ENCODE data around the gene KIAA0586. TPM values are rescaled to one million over a fixed set of nuclear protein-coding genes. Genes with fewer than 3 reads are reported as not detected.
"Not testable (repeated sequence)": the region's sequence is repeated elsewhere in the genome, so short reads cannot be mapped to it uniquely, and the experiment has no call there.

The KIAA0586 gene
- polyA plus RNA-seq, 4 donors, result 18.0 to 24.1 (median 22.9) TPM

DNA sequence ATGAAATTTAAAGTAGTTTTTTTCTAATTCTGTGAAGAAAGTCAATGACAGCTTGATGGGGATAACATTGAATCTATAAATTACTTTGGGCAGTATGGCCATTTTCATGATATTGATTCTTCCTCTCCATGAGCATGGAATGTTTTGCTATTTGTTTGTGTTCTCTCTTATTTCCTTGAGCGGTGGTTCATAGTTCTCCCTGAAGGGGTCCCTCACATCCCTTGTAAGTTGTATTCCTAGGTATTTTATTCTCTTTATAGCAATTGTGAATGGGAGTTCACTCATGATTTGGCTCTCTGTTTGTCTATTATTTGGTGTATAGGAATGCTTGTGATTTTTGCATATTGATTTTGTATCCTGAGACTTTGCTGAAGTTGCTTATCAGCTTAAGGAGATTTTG is 153.9 kb downstream of the KIAA0586 start:
- not testable (repeated sequence) for DNase-seq (ENCODE audit: low read depth in 4 of 4, low spot score in 2 of 4)

DNA sequence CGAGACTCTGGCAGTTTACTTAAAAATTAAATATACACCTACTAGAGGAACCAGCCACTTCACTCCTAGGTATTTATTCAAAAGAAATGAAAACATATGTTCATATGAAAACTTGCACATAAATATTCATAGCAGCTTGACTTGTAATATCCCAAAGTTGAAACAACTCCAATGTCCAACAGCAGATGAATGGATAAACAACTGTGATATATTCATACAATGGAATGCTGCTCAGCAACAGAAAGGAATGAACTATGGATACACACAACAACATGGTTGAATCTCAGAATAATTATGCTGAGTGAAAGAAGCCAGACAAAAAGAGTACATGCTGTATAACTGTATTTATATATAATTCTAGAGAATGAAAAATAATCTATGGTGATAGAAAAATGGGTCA is 156.9 kb downstream of the KIAA0586 start:
- DNase-seq (ENCODE audit: low read depth in 4 of 4, low spot score in 2 of 4), result no peak

DNA sequence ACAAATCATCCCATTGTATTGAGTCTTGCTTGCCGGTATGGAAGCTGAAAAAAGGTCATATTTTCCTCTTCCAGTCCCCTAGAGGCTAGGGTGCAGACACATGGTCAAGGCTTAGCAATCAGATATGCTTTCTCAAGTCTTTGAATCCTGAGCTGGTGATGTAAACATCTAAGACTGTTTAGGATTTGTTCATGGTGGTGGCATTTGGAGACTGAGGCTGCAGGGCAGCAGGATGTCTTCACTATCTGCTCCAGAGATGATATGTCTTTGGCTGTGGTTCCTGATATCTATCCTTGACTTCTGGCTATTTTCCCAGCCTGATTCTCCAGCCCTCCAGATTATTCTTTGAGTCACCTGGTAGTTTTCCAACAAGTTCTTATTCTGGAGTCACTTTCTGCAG is 159.8 kb downstream of the KIAA0586 start:
- no peak for DNase-seq (ENCODE audit: low read depth in 4 of 4, low spot score in 2 of 4)

DNA sequence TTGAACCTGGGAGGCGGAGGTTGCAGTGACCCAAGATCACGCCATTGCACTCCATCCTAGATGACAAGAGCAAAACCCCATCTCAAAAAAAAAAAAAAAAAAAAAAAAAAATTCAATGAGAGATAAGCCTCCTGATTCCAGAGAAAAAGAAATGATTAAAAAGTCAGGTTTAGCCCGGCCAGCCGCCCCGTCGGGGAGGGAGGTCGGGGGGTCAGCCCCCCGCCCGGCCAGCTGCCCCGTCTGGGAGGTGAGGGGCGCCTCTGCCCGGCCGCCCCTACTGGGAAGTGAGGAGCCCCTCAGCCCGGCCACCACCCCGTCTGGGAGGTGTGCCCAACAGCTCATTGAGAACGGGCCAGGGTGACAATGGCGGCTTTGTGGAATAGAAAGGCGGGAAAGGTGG is 160.8 kb downstream of the KIAA0586 start:
- DNase-seq (ENCODE audit: low read depth in 4 of 4, low spot score in 2 of 4), result not testable (repeated sequence)

DNA sequence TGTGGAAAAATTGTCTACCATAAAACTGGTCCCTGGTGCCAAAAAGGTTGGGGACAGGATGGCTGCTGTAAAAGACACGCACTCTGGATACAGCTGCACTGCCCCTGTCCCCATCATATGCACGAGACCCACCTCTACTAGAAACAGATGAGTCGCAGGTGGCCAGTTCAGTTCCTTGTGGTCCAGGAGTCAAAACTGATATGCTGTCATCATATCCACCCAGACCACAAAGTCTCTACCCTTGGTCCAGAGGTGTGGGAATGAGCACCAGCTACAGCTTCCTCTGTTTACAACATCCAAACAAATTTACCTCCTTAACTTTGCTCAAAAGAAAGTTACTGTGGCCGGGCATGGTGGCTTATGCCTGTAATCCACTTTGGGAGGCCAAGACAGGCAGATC is 166.5 kb downstream of the KIAA0586 start:
- DNase-seq (ENCODE audit: low read depth in 4 of 4, low spot score in 2 of 4), result no peak

DNA sequence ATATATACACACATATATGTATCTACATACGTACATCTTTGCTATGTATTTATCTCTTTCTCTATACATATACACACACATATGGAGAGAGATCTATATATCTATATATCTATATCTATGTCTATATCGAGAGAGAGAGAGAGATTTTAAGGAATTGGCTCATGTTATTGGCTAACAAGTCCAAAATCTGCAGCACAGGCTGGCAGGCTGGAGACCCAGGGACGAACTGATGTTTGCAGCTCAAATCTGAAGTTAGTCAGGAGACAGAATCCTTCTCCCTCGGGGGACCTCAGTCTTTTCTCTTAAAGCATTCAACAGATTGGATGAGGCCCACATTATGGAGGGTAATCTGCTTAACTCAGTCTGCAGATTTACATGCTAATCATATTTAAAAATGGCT is 169.5 kb downstream of the KIAA0586 start:
- no peak for DNase-seq (ENCODE audit: low read depth in 4 of 4, low spot score in 2 of 4)

DNA sequence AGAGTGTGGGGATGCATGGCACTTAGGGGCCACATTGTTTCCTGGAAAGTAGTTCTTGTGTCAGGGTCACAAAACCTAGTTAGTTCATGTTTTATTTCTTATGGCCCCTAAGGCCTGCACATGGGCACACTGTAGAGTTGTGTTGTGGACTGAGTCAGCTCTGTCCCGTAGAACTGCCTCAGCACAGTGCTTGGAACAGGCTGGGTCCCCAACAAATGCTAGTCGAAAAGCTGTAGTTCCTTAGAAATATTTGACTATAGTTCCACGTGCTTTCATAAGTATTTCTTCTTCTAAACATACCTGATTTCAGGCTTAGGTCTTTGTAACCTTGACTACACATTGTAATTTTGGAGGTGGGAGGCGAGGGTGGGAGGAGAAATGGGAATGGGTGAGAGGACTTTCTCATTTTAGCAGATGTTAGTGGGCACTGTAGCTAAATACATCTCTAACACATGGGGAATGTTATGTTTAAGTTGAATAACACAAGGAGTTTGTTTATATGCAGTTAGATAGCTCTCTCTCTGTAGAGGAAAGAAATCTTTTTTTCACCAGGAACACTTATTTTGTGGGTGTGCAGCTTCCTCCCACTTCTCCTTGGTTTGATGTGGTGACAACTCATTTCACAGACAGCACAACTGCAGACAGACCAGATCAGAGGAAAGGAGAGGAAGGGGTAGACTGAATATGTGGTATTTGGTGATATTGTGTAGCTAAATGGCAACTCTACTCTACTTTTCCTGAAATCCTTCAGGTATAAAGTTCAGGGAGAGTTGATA is 170.7 kb downstream of the KIAA0586 start:
- DNase-seq (ENCODE audit: low read depth in 4 of 4, low spot score in 2 of 4), result no peak

DNA sequence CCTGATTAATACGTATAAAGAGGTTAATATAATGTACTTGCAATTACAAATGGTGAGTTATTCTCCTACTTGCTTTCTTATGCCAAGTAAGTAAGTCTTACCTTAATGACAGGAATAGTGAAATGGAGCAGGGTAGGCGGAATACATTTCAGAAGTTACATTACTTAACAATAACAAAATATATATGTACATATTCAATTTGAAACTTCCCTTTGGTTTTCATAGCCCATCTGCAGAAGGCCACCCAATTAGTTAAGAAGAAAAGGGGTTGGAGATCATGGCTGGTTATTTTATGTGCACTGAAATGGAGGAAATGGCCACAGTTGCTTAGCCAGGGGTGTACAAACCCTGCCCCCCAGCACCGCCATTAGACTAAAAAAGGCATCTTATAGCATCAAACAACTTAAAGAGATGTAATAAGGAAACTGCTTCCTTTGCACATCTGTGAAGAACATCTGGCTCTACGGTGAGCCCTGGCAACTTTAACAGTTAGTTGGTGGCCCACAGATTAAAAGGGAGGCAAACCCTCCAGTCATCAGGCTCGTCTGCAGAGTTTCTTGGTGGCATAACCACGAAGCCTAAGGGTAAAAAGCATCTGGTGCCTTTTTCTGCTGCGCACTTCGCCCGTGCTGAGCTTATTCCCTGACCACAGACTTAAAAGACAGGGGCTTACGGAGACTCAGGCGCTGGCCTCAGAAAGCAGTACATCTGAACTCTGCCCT is 171.4 kb downstream of the KIAA0586 start:
- DNase-seq (ENCODE audit: low read depth in 4 of 4, low spot score in 2 of 4), result no peak

DNA sequence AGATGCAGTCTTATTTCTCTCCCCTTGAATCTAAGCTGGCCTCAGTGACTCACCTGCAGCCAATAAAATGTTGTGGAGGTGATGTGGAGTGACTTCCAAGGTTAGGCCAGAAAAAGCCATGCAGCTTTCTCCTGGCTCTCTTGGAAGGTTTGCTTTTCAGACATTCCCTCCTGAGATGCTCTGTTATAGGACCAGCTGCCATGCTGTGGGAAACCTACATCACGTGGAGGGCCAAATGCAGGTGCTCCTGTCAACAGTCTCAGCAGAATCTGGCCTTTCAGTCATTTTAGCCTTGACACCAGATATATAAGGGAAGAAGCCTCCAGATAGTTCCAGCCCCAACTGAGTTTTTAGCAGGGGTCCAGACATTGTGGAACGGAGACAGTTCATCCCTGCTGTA is 172.2 kb downstream of the KIAA0586 start:
- no peak for DNase-seq (ENCODE audit: low read depth in 4 of 4, low spot score in 2 of 4)

Other genes starting within 250 kb of the KIAA0586 start
- gene ACTR10, start 227.6 kb upstream of the KIAA0586 start, polyA plus RNA-seq (ENCODE audit: insufficient read length in 4 of 4), result 100 to 1,000 TPM in 2 of 4 donors, 10 to 100 TPM in 2; 93.6 to 118 (median 104) TPM
- gene PSMA3, start 182.9 kb upstream of the KIAA0586 start, polyA plus RNA-seq (ENCODE audit: insufficient read length in 4 of 4), result 100 to 1,000 TPM; 121 to 185 (median 150) TPM
- 10 to 100 TPM; 25.4 to 37.2 (median 32.4) TPM for gene ARID4A, start 129.2 kb upstream of the KIAA0586 start, polyA plus RNA-seq (ENCODE audit: insufficient read length in 4 of 4)
- gene TOMM20L, start 31.8 kb upstream of the KIAA0586 start, polyA plus RNA-seq (ENCODE audit: insufficient read length in 4 of 4), result 1 to 10 TPM; 1.2 to 1.9 (median 1.4) TPM
- gene TIMM9, start 188 bp upstream of the KIAA0586 start, polyA plus RNA-seq (ENCODE audit: insufficient read length in 4 of 4), result 10 to 100 TPM; 76.3 to 86.1 (median 80.7) TPM
- gene DACT1, start 210.2 kb downstream of the KIAA0586 start, polyA plus RNA-seq (ENCODE audit: insufficient read length in 4 of 4), result 10 to 100 TPM; 25.6 to 41.7 (median 36.3) TPM